Neural progenitor cell (in vitro differentiated cells): ENCODE results near the gene OXSR1.

Experiments used
- EZH2 ChIP-seq: fragments of 200-600 bp; sonication (generic); IDR thresholded peaks from 2 replicates; pipeline ENCODE4 v1.6.1; 2017; ENCODE audit warnings: antibody characterized with exemption, mild to moderate bottlenecking, moderate library complexity
- EZH2phosphoT487 ChIP-seq: fragments of 200-600 bp; sonication (generic); IDR thresholded peaks from 2 replicates; pipeline ENCODE4 v1.6.1; 2017; ENCODE audit warnings: antibody characterized with exemption
- TF ChIP-seq, protein P1 (sequence below): fragments of 200-600 bp; sonication (generic); IDR thresholded peaks from 2 replicates; pipeline ENCODE4 v1.5.1; 2017; ENCODE audit warnings: antibody characterized with exemption, mild to moderate bottlenecking

GRCh38 chr3:38297537-38297936, 132.2 kb downstream of the OXSR1 start:
- TF ChIP-seq EZH2 (no peak), EZH2phosphoT487 (no peak)
- TF ChIP-seq, protein P1, sequence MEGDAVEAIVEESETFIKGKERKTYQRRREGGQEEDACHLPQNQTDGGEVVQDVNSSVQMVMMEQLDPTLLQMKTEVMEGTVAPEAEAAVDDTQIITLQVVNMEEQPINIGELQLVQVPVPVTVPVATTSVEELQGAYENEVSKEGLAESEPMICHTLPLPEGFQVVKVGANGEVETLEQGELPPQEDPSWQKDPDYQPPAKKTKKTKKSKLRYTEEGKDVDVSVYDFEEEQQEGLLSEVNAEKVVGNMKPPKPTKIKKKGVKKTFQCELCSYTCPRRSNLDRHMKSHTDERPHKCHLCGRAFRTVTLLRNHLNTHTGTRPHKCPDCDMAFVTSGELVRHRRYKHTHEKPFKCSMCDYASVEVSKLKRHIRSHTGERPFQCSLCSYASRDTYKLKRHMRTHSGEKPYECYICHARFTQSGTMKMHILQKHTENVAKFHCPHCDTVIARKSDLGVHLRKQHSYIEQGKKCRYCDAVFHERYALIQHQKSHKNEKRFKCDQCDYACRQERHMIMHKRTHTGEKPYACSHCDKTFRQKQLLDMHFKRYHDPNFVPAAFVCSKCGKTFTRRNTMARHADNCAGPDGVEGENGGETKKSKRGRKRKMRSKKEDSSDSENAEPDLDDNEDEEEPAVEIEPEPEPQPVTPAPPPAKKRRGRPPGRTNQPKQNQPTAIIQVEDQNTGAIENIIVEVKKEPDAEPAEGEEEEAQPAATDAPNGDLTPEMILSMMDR = no peak
